Lower leg skin (tissue), 3 donors: ENCODE results near the gene LINGO3.

ENCODE experiments used
- CTCF ChIP-seq, 3 donors: fragments of 450-650 bp; IDR thresholded peaks; one replicate each; pipeline ENCODE4 v1.5.1; 2016; ENCODE audit warnings: antibody characterized with exemption in 3 of 3, mild to moderate bottlenecking in 3 of 3, moderate library complexity in 2 of 3
- POLR2A ChIP-seq, 2 donors: fragments of 450-650 bp; IDR thresholded peaks; one replicate each; pipeline ENCODE4 v1.6.1; 2016 to 2017; ENCODE audit warnings: antibody characterized with exemption in 2 of 2, mild to moderate bottlenecking in 1 of 2, moderate library complexity in 1 of 2

GRCh38 chr19:2323707-2324106, 15.8 kb upstream of the LINGO3 start:
- TF ChIP-seq CTCF (IDR thresholded peaks at IDR 0.05): no peak
- TF ChIP-seq POLR2A (IDR thresholded peaks at IDR 0.05): no peak
